Bone marrow (tissue), 2 donors: ENCODE data around the gene HOXC6.
A peak's percentile ranks its signal among the peaks of the same experiment; 100 is the strongest.

Experiments used
- DNase-seq, 2 donors: peaks; one replicate each; lab custom pipeline; 2025; lab: John Stamatoyannopoulos, UW

HOXC6 gene

DNA sequence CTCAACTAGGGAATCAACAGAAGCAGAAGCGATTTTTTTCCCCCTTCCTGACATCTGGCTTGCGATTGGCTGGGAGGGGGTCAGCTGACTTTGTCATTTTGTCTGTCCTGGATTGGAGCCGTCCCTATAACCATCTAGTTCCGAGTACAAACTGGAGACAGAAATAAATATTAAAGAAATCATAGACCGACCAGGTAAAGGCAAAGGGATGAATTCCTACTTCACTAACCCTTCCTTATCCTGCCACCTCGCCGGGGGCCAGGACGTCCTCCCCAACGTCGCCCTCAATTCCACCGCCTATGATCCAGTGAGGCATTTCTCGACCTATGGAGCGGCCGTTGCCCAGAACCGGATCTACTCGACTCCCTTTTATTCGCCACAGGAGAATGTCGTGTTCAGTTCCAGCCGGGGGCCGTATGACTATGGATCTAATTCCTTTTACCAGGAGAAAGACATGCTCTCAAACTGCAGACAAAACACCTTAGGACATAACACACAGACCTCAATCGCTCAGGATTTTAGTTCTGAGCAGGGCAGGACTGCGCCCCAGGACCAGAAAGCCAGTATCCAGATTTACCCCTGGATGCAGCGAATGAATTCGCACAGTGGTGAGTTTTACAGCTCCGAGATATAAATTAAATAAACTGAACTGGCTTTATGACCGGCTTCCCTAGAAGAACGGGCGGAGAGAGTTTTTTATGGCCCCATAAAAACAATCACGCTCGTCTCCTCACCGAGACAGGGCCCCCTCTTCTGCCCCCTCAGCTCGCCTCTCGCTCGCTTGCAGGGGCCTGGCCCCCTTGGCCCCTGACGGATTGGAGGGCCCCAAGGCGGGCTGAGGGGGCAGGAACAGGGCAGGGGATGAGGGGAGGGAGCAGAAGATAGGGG is at the start of gene HOXC6:
TSS of gene HOXC6 (plus strand) at position 127 of the 888 bp plus-strand sequence. CDS start at position 209, 82 bp downstream.
- DNase-seq: no peak

DNA sequence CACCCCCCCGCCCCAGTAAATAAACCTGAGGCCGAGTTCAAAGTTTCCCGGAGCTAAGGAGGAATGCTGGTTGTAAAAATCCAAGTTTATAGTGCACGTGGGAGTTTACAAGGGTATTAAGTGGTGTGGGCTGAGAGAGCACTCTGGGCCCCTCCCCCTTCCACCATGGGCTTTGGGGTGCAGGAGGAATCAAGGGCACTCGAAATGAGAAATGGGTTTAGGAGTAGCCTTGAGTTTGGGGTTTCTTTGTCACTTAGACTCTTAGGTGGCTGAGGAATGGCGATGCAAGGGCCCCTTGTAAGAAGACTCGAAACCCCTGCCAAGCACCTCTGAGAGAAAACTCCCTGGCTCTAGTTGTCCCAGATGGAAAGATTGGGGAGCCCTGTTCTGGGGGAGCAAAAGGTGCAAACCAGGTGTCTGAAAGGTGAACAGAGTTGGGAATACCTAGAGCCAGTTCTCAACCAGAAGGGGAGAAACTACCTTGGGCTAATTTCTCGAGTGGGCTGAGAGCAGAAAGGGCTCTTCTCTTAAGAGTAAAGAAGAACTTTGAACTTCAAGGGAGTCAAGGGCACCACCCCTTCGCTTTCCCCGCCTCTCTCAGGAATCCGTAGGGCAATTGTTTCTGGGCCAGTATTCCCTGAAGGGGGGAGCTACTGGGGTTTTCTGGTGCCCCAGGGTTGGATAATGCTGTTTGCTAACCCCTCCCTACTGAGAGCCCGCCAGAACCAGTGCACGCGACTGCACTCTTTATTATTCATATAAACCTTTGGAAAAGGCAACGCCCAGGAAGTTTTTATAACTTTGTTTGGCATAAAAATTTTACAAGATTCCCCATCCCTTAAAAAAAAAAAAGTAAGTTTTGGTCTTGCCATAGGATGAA is 49.5 kb upstream of the HOXC6 start:
- no peak for DNase-seq

DNA sequence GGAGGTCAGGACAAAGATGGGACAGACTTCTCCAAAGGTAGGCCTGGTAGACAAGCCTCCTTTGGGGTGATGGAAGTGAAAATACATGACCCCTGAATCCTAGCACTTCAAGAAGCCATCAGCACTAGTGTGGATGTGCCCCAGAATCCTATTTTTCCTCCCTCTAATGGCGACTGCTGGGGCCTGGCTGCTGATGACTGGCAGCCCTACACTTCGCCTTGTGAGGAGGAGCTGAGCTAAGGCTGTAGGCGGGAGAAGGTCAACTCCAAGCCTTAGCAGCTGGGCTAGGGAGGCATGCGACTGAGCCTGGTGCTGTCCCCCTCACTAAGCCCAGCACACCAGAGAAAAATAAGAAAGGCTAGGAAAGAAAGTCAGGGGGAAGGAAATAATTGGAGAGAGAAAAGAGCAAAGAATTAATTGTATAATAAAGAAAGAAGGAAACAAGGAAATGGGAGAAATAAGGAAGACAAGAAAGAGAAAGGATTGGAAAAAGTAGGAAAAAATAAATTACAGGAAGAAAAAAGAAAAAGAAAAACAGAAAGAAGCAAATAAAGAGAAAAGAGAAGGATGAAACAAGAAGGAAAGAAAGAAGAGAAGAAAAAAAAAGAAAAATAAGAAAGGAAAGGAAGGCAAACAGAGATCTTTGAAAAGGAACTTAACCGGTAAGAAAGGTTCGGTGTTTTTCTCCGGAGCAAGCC is 48.0 kb upstream of the HOXC6 start:
- DNase-seq: no peak

DNA sequence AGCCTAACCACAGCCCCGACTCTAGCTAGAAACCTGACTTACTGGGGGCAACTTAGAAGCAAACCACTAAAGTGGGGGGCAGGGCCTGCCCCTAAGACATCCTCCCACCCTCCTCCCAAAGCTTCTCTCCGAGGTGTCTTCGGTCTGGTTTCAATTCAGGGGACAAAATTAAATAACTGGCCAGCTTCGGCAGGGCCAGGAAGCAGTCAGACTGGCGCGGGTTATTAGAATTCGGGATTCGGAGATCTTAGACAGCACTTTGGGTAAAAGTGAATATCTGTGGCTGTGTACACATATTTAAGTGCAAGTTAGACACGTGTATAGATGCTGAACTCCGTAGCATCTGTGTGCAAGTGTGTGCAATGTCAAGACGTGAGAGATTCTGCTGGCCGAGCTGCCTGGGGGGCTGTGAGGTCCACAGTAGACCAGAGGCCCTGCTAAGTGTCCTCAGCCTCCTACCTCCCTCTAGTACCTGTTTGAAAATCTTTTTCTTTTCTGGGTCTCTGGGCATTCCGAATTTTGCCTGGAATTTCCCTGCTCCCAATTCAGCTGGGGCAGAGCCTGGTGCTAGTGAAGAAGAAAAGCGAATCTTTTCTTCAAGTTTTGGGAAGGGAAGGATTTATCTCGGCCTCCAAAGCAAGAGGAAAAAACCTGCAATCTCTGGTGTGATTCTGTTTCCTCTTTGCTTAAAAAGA is 47.3 kb upstream of the HOXC6 start:
- DNase-seq: no peak

DNA sequence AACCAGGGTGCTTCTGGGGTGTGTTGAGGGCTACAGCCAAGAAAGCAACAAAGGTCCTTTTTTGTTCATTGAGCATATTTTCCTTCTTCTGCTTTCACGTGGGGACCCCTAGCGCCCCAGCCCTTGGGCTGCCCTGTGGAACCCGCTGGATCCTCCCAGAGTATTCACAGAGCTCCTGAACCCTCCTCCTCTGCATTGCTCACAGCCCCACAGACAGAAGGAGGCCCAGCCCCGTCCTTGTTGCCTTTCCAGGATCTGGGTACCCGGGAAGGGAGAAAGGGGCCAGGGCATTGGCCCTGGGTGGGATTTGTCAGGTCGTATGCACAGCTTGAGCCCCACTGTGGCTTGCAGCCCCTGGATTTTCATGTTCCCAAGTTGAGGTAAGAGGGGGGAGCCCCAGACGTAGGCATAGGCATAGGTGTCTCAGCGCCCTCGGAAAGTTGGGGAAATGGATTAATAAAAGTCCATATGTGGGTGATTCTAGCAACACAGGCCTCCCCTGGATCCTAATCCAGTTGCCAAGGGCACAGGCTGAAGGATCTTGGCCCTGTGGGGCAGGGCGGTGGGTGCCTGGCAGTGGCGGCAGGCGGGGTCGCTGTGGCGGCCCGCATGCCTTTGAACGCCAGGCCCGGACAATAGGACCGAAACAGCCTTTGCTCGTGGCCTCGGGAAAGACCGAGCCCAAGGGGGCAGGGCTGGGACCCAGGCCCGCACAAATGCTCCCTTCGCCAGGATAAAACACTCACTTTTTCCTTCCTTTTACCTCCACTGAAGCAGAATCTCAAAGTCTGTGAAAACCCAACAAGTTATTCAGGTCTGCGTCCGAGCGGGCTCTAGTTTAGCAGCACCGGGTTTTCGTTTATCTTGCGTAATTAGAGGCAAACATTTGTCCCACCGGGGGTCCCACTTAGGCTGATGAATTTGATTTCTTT is 46.3 kb upstream of the HOXC6 start:
- DNase-seq: no peak

DNA sequence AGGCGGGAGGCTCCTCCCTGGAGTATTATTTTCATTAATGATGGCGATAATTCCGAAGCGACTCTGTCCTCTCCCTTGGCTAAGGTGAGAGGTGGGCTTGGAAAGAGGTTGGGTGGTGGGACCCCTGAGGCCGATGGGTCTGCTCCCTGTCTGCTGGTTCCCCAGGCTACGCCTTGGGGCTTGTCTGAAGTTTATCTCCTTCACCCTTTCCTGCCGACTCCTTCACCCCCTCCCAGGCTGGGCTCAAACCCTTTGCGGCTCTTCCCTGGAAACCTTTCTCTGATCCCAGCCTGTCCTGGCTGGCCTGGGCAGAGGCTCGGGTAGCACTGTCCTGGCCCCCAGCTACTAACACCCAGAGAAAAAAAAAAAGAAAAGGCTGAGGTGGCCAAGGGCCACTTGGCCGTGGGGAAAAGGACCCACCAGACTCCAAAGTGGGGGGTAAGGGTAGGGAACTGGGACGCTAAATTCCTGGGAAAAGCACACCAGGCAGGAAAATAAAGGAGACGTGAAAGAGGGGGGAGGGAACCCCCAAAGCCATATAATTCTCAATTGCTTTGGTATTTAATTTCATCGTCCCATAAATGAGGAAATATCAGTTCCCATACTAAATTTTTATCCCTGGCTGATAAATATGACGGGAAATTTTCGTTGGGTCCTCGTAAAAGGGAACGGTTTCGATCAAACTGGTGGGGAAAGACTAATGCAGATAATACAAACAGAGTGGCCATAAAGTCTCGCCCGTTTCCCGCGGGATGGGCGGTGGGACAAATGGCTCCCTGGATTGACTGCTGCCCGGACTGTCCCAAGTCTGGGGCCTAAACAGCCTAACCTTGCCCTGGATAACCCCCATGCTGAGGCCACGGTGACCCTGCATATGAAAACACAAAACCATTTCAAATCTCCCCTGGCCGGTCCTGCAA is 45.3 kb upstream of the HOXC6 start:
- DNase-seq: no peak

DNA sequence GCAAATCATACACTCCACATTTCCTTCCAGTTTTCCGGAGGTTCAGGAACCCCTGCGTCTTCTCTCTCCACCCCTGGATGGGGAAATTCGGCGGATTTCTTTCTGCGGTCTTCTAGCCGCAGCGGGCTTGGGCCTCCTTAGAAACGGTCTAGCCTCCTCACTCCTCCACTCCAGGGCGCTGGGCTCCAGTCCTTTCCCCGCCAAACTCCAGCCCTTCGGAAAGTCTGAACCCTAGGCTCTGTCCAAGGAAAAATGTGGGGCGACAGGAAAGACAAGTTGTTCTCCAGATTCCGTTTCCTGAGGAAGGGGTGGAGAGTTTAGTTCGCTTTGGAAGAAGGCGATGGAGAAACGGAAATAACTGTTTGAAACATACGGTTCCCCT is 44.7 kb upstream of the HOXC6 start:
- no peak for DNase-seq

DNA sequence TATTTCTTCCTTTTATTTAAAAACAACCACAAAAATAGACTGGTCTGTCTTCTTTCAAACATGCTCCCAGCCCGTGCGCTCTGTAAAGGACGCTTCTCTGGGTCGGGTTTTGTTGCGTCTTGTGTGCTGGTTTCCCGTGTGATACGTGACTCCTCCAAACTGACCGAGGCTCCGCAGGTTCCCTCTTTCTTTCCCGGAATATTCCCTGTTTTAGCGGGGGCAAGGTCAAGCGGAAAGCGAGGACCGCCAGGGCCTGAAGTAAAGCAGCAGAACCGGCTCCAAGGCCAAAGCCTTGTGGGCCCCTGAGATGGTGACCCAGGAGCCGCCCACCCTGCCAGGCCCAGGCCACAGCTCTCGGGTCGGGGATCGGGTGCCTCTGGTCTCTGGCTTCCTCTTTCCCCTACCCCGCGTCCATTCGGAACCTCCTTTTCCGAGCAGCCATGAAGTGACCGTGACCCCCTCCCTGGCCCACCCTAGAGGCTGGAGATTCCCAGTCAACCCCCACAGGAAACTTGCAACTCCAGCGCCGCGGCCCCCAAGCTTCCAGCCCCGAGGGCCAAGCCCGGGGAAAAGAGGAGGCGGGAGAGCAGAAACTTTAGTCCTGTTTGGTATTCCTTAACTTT is 44.2 kb upstream of the HOXC6 start:
- no peak for DNase-seq

DNA sequence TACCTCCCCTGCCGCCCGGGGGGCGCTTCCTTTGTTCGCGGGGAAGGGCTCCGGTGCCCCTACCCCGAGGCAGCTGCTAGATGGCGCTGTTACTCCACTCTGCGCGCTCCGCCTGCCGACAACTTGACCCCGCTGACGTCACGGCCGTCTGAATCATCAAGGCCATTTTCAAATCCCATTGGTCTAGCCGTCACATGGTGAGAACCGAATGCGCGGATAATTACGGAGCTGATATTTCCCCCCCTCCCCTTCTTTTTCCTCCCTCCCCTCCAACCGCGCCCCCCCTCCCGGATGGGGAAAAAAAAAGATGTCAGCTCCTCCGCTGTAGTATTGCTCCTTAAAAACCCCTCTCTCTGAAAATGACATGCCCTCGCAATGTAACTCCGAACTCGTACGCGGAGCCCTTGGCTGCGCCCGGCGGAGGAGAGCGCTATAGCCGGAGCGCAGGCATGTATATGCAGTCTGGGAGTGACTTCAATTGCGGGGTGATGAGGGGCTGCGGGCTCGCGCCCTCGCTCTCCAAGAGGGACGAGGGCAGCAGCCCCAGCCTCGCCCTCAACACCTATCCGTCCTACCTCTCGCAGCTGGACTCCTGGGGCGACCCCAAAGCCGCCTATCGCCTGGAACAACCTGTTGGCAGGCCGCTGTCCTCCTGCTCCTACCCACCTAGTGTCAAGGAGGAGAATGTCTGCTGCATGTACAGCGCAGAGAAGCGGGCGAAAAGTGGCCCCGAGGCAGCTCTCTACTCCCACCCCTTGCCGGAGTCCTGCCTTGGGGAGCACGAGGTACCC is 43.1 kb upstream of the HOXC6 start, which contains the start of gene HOXC10:
TSS of gene HOXC10 (plus strand) at position 246 of the 791 bp plus-strand sequence. CDS start at position 360, 114 bp downstream.
- peak; percentile 22 to 43 for DNase-seq

DNA sequence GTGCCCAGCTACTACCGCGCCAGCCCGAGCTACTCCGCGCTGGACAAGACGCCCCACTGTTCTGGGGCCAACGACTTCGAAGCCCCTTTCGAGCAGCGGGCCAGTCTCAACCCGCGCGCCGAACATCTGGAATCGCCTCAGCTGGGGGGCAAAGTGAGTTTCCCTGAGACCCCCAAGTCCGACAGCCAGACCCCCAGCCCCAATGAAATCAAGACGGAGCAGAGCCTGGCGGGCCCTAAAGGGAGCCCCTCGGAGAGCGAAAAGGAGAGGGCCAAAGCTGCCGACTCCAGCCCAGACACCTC is 42.6 kb upstream of the HOXC6 start:
- no peak for DNase-seq

DNA sequence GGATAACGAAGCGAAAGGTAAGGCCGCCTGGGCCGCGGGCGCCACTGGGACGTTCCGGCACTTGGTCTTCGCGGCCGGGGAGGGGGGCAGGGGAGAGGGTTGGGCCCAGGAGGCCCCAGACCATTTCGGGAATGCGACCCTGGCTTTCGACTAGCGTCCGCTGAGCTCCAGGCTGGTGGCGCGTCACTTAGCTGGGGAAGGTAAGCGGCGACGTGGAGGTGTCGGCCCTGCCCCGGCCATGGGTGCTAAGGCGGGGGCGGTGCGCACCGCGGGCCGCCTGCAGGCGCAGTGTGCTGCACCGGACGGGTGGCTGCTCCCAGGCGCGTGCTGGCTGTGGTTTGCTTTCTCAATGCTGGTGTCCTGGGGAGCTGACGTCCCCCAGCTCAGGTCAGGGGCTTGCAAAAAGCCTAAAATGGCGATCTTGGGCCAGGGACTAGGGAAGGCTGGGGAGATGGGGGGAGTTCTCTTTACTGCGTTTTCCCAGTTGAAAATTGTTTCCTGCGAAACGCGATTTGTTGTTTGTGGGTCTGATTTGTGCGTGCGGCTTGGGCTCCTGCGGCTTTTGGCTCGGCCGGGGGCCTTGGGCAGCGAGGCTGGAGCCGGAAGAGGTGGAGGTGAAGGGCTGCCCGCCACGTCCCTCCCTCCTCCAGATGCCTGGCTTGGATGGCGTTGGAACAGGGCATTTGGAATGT is 42.1 kb upstream of the HOXC6 start:
- no peak for DNase-seq

DNA sequence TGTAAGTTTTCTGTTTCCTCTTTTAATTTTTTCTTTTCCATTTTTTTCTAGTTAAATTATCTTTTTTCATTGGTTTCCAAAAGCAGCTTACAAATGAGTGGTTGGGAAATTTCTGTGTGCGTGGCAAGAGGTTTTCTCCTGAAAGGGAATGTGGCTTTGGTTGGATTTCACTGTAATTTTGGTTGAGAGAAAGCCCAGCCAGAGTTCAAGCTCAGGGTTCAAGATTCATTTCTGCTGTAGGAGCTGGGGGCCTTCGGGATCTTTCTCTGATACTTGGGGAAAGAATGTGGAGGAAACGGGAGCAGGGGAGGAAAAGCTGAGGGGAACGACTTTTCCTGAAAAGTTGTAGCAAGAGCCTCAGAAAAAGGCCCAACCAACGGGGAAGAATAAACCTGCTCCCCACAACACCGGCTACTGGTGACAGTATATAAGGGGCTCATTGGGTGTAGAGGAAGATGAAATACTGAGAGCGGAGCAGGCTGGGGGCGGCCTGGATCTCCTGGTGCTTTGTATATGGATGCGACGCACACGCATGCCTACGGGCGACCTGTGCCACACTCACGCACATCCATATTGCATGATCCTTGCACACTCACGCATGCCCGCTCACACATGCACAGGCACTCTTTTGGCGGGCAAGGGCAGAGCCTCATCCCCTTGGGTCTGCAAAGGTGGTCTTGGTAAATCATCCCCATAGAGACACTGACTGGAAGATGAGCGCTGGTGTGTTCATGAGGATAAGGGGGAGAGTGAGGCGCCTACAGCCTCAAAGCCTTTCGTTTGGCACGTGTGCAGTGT is 41.4 kb upstream of the HOXC6 start:
- no peak for DNase-seq

DNA sequence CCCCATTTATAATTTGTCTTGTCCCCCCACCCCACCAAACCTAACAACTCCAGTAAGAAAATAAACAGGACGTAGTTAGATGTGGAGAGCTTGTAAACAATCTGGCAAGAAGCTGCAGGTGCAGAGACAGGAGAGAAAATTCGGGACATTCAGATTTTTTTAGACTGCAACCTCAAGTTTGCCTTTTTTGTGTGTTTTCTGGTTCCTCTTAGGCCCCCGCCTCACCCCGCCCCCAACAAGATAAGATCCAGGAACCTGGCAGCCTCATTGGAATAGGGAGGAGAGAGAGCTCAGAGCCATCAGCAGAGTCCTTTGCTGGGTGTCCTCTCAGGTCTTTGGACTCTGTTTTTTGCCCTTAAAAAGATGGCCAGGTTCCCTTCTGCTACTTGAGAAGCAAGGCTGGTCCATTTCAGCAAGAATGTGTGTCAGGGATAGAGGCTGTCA is 40.4 kb upstream of the HOXC6 start:
- DNase-seq: no peak

DNA sequence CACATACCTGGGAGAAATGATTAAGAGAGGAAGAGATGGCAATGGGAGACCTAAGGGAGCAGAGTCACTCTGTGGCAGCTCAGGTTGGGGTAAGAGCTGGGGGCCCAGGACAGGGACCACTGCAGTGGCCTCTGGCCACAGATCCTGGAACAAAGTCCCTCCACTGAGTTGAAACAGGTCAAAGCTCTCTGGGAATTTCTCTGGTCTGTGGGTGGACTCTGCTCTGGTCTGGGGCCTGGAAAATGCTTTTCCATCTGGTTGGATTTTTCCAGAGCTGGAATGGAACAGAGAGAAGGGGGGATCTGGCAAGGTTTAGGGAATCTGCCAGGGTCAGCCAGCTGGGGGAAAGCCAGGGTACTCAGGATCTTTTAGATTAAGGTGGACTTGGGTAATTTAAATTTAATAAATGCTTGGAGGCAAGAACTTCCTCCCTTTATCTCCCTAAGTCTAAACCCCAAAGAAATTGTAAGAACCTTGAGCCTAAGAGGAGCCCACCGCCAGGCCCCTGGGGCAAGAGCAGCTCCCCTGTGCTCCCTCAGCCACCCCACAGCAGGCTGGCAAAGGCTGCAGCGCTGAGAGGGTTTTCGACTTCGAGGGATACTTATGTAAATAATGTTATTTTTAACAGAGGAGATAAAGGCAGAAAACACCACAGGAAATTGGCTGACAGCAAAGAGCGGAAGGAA is 39.6 kb upstream of the HOXC6 start:
- no peak for DNase-seq

DNA sequence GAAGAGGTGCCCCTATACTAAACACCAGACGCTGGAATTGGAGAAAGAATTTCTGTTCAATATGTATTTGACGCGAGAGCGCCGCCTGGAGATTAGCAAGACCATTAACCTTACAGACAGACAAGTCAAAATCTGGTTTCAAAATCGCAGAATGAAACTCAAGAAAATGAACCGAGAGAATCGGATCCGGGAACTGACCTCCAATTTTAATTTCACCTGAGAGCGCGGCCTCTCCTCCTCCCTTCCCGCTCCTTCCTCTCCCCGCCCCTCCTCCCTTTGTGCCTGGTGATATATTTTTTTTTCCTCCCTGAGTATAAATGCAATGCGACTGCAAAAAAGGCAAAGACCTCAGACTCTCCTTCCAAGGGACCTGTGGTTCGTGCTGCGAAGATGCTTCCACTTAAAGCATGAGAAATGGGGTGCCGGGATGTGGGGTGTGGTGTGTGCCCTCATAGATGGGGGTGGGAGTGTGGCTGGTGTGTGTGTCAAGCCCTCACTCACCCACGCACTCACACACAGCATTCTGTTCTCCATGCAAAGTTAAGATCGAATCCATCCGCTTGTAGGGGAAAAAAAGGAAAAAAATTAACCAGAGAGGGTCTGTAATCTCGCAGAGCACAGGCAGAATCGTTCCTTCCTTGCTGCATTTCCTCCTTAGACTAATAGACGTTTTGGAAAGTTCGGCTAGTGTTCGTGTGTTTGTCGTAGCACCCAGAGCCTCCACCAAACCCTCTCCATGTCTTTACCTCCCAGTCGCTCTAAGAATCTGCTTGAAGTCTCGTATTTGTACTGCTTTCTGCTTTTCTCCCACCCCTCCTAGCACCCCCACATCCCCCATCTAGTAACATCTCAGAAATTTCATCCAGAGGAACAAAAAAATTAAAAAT is 38.8 kb upstream of the HOXC6 start:
- no peak for DNase-seq
